ENCODE data around the gene FBXO46.
"Not testable (repeated sequence)": the region's sequence is repeated elsewhere in the genome, so short reads cannot be mapped to it uniquely, and the experiment has no call there.

FBXO46 gene

GRCh38 chr19:45745606-45746005, 14.9 kb upstream of the FBXO46 start:
- TF ChIP-seq, protein P1, sequence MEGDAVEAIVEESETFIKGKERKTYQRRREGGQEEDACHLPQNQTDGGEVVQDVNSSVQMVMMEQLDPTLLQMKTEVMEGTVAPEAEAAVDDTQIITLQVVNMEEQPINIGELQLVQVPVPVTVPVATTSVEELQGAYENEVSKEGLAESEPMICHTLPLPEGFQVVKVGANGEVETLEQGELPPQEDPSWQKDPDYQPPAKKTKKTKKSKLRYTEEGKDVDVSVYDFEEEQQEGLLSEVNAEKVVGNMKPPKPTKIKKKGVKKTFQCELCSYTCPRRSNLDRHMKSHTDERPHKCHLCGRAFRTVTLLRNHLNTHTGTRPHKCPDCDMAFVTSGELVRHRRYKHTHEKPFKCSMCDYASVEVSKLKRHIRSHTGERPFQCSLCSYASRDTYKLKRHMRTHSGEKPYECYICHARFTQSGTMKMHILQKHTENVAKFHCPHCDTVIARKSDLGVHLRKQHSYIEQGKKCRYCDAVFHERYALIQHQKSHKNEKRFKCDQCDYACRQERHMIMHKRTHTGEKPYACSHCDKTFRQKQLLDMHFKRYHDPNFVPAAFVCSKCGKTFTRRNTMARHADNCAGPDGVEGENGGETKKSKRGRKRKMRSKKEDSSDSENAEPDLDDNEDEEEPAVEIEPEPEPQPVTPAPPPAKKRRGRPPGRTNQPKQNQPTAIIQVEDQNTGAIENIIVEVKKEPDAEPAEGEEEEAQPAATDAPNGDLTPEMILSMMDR (IDR thresholded peaks at IDR 0.05; ENCODE audit: insufficient read depth, low read depth, low read length, missing control alignments), result no peak
- DNase-seq (ENCODE audit: low read depth), result no peak
- H3K4me3 ChIP-seq (ENCODE audit: low read length), result no peak overlapping the region

DNA sequence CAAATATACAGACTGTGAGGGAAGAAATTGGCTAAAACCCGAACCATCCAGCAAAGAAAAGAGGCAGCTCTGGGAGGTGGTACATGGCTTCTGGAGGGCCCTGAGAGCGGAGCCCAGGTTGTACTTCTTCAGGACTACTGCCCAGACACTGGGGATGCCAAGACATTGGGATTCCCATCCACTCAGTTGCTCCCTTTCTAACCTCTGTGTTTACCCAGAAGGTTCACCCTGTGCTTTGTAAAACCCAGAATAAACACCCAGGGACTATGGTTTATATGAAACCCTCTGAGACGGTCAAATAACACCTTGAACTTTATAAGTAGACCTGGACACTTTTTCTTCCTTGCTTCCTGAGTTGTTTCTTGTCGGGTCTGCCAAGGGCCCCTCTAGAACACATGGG, 12.3 kb upstream of the FBXO46 start:
- TF ChIP-seq, protein P1 (IDR thresholded peaks at IDR 0.05; ENCODE audit: insufficient read depth, low read depth, low read length, missing control alignments), result no peak
- H3K4me3 ChIP-seq (ENCODE audit: low read length), result no peak overlapping the region
- no peak for DNase-seq (ENCODE audit: low read depth)

GRCh38 chr19:45739498-45740439, 9.1 kb upstream of the FBXO46 start:
- DNase-seq (ENCODE audit: low read depth), result no peak
- TF ChIP-seq, protein P1 (IDR thresholded peaks at IDR 0.05; ENCODE audit: insufficient read depth, low read depth, low read length, missing control alignments), result no peak

GRCh38 chr19:45733160-45733810, 2.6 kb upstream of the FBXO46 start, which contains the start of gene MEIOSIN:
Gene MEIOSIN (plus strand): TSS chr19:45733439. CDS start chr19:45735377, 1,938 bp downstream.
- TF ChIP-seq, protein P1 (IDR thresholded peaks at IDR 0.05; ENCODE audit: insufficient read depth, low read depth, low read length, missing control alignments), result no peak
- DNase-seq (ENCODE audit: low read depth), result no peak
- H3K4me3 ChIP-seq (ENCODE audit: low read length), result no peak within 1 kb of the TSS

More at GRCh38 chr19:45739498-45740439, 9.1 kb upstream of the FBXO46 start:
- H3K4me3 ChIP-seq (ENCODE audit: low read length), result no peak overlapping the region

DNA sequence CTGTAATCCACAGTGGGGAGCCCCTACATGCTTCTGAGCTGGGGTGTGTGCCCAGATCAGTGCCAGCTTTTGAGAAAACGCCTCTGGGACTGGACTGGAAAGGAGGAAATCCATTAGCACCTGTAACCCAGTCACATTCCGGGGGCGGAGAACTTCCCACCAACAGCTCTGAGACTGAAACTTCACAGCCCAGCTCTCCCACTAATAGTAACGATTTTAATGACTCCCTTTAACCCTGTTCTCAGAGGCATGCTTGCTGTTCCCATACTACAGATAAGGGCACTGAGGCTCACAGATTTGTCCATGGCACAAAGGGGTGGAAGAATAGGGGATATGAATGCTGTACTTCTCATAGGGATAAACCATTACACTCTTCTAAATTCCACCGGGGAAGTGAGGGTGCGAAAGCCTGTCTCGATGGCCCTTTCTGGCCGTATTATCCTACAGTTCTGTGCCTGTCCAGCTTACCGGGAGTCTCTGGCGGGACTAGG, 851 bp downstream of the FBXO46 start:
- peak; percentile 74 for DNase-seq (ENCODE audit: low read depth)
- TF ChIP-seq, protein P1 (IDR thresholded peaks at IDR 0.05; ENCODE audit: insufficient read depth, low read depth, low read length, missing control alignments), result no peak
- peak overlapping the region; percentile 89 for H3K4me3 ChIP-seq (ENCODE audit: low read length)

GRCh38 chr19:45728683-45729082, 2.0 kb downstream of the FBXO46 start:
- DNase-seq (ENCODE audit: low read depth); H3K4me3 ChIP-seq (ENCODE audit: low read length): not testable (repeated sequence)

DNA sequence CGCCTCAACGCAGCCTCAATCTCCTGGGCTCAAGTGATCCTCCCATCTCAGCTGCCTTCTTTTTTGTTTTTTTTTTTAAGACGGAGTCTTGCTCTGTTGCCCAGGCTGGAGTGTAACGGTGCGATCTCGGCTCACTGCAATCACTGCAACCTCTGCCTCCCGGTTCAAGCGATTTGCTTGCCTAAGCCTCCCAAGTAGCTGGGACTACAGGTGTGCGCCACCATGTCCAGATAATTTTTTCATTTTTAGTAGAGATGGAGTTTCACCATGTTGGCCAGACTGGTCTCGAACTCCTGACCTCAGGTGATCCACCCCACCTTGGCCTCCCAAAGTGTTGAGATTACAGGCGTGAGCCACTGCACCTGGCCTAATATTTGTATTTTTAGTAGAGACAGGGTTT, 10.6 kb downstream of the FBXO46 start:
- not testable (repeated sequence) for DNase-seq (ENCODE audit: low read depth); H3K4me3 ChIP-seq (ENCODE audit: low read length)

Data from epithelial cell of esophagus (primary cell).